GM12874 (cell line): ENCODE measurements around the gene ARHGAP35.

ENCODE experiments used
- CTCF ChIP-seq: IDR thresholded peaks from 2 replicates; pipeline ENCODE4 v1.5.1; 2011; ENCODE audit warnings: low read depth, mild to moderate bottlenecking, control low read depth, low read length, moderate library complexity; ENCODE audit not compliant: insufficient read depth

The ARHGAP35 gene

GRCh38 chr19:46847528-46847927, 13.3 kb upstream of the ARHGAP35 start:
- TF ChIP-seq CTCF: no peak

GRCh38 chr19:46848389-46848788, 12.4 kb upstream of the ARHGAP35 start:
- TF ChIP-seq CTCF: no peak

- no peak for TF ChIP-seq CTCF
Observed at GRCh38 chr19:46849610-46850009, 11.2 kb upstream of the ARHGAP35 start.

- no peak for TF ChIP-seq CTCF
Observed at GRCh38 chr19:46850228-46851203, 10.3 kb upstream of the ARHGAP35 start, which contains the start of gene AP2S1. Gene AP2S1, minus strand, starts transcription at chr19:46850846. Its CDS starts 80 bp downstream, at chr19:46850766.

- no peak for TF ChIP-seq CTCF
Observed at GRCh38 chr19:46852830-46853229, 8.0 kb upstream of the ARHGAP35 start.

- TF ChIP-seq CTCF: peak; percentile 81
Observed at GRCh38 chr19:46856062-46857022, 4.5 kb upstream of the ARHGAP35 start.

GRCh38 chr19:46859637-46860124, 1.1 kb upstream of the ARHGAP35 start:
- TF ChIP-seq CTCF: no peak
